NB4 (cell line): ENCODE data around the gene VAC14.
"Not testable (repeated sequence)": the region's sequence is repeated elsewhere in the genome, so short reads cannot be mapped to it uniquely, and the experiment has no call there.

Experiments
- CTCF ChIP-seq: IDR thresholded peaks from one replicate; pipeline ENCODE4 v1.5.1; 2012; ENCODE audit warnings: low read depth, low read length
- POLR2A ChIP-seq: IDR thresholded peaks from 2 replicates; pipeline ENCODE4 v1.6.1; 2011; ENCODE audit warnings: mild to moderate bottlenecking; ENCODE audit not compliant: insufficient read length; ENCODE audit errors: extremely low read depth

GRCh38 chr16:70823498-70824118 is 22.6 kb upstream of the VAC14 start:
- TF ChIP-seq CTCF, POLR2A: not testable (repeated sequence)
